ENCODE measurements around the gene GCHFR.

Gene GCHFR

GRCh38 chr15:40776537-40777141, 12.8 kb downstream of the GCHFR start:
- DNase-seq: peak; percentile 66

GRCh38 chr15:40782609-40783227, 18.9 kb downstream of the GCHFR start:
- DNase-seq: peak; percentile 57

- DNase-seq: no peak
Observed at GRCh38 chr15:40785164-40785563, 21.3 kb downstream of the GCHFR start.

- no peak for DNase-seq
Observed at GRCh38 chr15:40785814-40786213, 21.9 kb downstream of the GCHFR start.

- peak; percentile 31 for DNase-seq
Observed at GRCh38 chr15:40787344-40787841, 23.5 kb downstream of the GCHFR start.

GRCh38 chr15:40787991-40788390, 24.1 kb downstream of the GCHFR start:
- DNase-seq: no peak

- no peak for DNase-seq
Observed at GRCh38 chr15:40789119-40789518, 25.3 kb downstream of the GCHFR start.

GRCh38 chr15:40789999-40790398, 26.1 kb downstream of the GCHFR start:
- DNase-seq: no peak

GRCh38 chr15:40790718-40791117, 26.9 kb downstream of the GCHFR start:
- DNase-seq: no peak

GRCh38 chr15:40792394-40792793, 28.5 kb downstream of the GCHFR start:
- DNase-seq: no peak

GRCh38 chr15:40793216-40793989, 29.5 kb downstream of the GCHFR start:
- DNase-seq: peak; percentile 70

GRCh38 chr15:40796041-40796440, 32.2 kb downstream of the GCHFR start:
- no peak for DNase-seq

- DNase-seq: peak; percentile 33
Observed at GRCh38 chr15:40796512-40796911, 32.6 kb downstream of the GCHFR start.

GRCh38 chr15:40799523-40799922, 35.7 kb downstream of the GCHFR start:
- no peak for DNase-seq

GRCh38 chr15:40803076-40803475, 39.2 kb downstream of the GCHFR start:
- no peak for DNase-seq

GRCh38 chr15:40803688-40804087, 39.8 kb downstream of the GCHFR start:
- DNase-seq: no peak

GRCh38 chr15:40806672-40807027, 42.8 kb downstream of the GCHFR start:
- DNase-seq: no peak

- DNase-seq: peak; percentile 99
Observed at GRCh38 chr15:40807028-40807887, 43.4 kb downstream of the GCHFR start, which contains the start of the genes DNAJC17 and ZFYVE19. DNAJC17 (minus strand) TSS chr15:40807473; CDS start chr15:40807446, 27 bp downstream. ZFYVE19 (plus strand) TSS chr15:40807089; CDS start chr15:40807590, 501 bp downstream.

GRCh38 chr15:40807888-40808461, 44.1 kb downstream of the GCHFR start:
- no peak for DNase-seq

GRCh38 chr15:40808861-40809450, 45.1 kb downstream of the GCHFR start:
- no peak for DNase-seq

- DNase-seq: no peak
Observed at GRCh38 chr15:40812721-40813425, 49.0 kb downstream of the GCHFR start.
